SK-N-SH treated with all-trans-retinoic acid at 6 μM for 48 hours (cell line): Measurements from ENCODE around the gene NRF1.
A peak's percentile ranks its signal among the peaks of the same experiment; 100 is the strongest.

Experiments used
- ATAC-seq: fragments of 200-7000 bp; cut with Tn5 transposase; 3 replicates; pipeline ENCODE4 v1.9.1; 2020; ENCODE audit warnings: mild to moderate bottlenecking, moderate library complexity
- ARNTL ChIP-seq: fragments of 450-650 bp; formaldehyde crosslinking; IDR thresholded peaks from 2 replicates; pipeline ENCODE4 v1.5.0; 2020; ENCODE audit warnings: low read depth, mild to moderate bottlenecking, moderate library complexity, borderline replicate concordance
- CSDC2 ChIP-seq: fragments of 250-450 bp; sonication (Bioruptor Pico); IDR thresholded peaks from 2 replicates; pipeline ENCODE4 v1.5.0; 2020; ENCODE audit warnings: mild to moderate bottlenecking, moderate library complexity
- ESRRG ChIP-seq: fragments of 250-450 bp; sonication (Bioruptor Pico); IDR thresholded peaks from 2 replicates; pipeline ENCODE4 v1.6.1; 2021; ENCODE audit warnings: mild to moderate bottlenecking
- GLIS3 ChIP-seq: fragments of 250-450 bp; sonication (Bioruptor Pico); IDR thresholded peaks from 2 replicates; pipeline ENCODE4 v1.5.0; 2020; ENCODE audit warnings: mild to moderate bottlenecking, moderate library complexity
- ISL1 ChIP-seq: fragments of 250-450 bp; sonication (Bioruptor Pico); IDR thresholded peaks from 2 replicates; pipeline ENCODE4 v2.1.2; 2022; ENCODE audit warnings: mild to moderate bottlenecking, moderate library complexity
- OSR1 ChIP-seq: fragments of 250-450 bp; sonication (Bioruptor Pico); IDR thresholded peaks from 2 replicates; pipeline ENCODE4 v1.8.0; 2022; ENCODE audit warnings: moderate library complexity, mild to moderate bottlenecking, inconsistent platforms
- PPARA ChIP-seq: fragments of 250-450 bp; sonication (Bioruptor Pico); IDR thresholded peaks from 2 replicates; pipeline ENCODE4 v1.5.0; 2020; ENCODE audit warnings: mild to moderate bottlenecking, borderline replicate concordance
- RARB ChIP-seq: fragments of 250-450 bp; sonication (Bioruptor Pico); IDR thresholded peaks from 2 replicates; pipeline ENCODE4 v1.8.0; 2021; ENCODE audit warnings: mild to moderate bottlenecking, moderate library complexity
- SNAI2 ChIP-seq: fragments of 250-450 bp; sonication (Bioruptor Pico); IDR thresholded peaks from 2 replicates; pipeline ENCODE4 v1.5.0; 2020; ENCODE audit warnings: mild to moderate bottlenecking, moderate library complexity
- TCF4 ChIP-seq: fragments of 250-450 bp; sonication (Bioruptor Pico); IDR thresholded peaks from 2 replicates; pipeline ENCODE4 v1.8.0; 2021; ENCODE audit warnings: mild to moderate bottlenecking, moderate library complexity, borderline replicate concordance
- ZC3H10 ChIP-seq: fragments of 250-450 bp; sonication (Bioruptor Pico); IDR thresholded peaks from 2 replicates; pipeline ENCODE4 v1.5.1; 2021; ENCODE audit warnings: mild to moderate bottlenecking, moderate library complexity
- ZFP3 ChIP-seq: fragments of 250-450 bp; sonication (Bioruptor Pico); IDR thresholded peaks from 2 replicates; pipeline ENCODE4 v1.5.0; 2020; ENCODE audit warnings: mild to moderate bottlenecking, moderate library complexity
- ZFP30 ChIP-seq: fragments of 450-650 bp; formaldehyde crosslinking; IDR thresholded peaks from 2 replicates; pipeline ENCODE4 v1.5.0; 2022; ENCODE audit warnings: mild to moderate bottlenecking, moderate library complexity
- ZNF565 ChIP-seq: fragments of 450-650 bp; formaldehyde crosslinking; conservative IDR thresholded peaks from 2 replicates; pipeline ENCODE4 v1.5.0; 2020; ENCODE audit warnings: low read depth, mild to moderate bottlenecking, moderate library complexity
- ZNF70 ChIP-seq: fragments of 450-650 bp; formaldehyde crosslinking; IDR thresholded peaks from 2 replicates; pipeline ENCODE4 v1.5.0; 2020; ENCODE audit warnings: mild to moderate bottlenecking, moderate library complexity
- ZNF8 ChIP-seq: fragments of 450-650 bp; formaldehyde crosslinking; IDR thresholded peaks from 2 replicates; pipeline ENCODE4 v1.5.0; 2020; ENCODE audit warnings: mild to moderate bottlenecking, moderate library complexity
- TF ChIP-seq, protein P1 (sequence below): fragments of 250-450 bp; sonication (Bioruptor Pico); IDR thresholded peaks from 2 replicates; pipeline ENCODE4 v1.5.1; 2020; ENCODE audit warnings: low read depth, mild to moderate bottlenecking, moderate library complexity
- TF ChIP-seq, protein P2 (sequence below): fragments of 250-450 bp; sonication (Bioruptor Pico); IDR thresholded peaks from 2 replicates; pipeline ENCODE4 v1.8.0; 2021; ENCODE audit warnings: low read depth, mild to moderate bottlenecking, moderate library complexity, borderline replicate concordance
- TF ChIP-seq, protein P3 (sequence below): fragments of 250-450 bp; sonication (Bioruptor Pico); IDR thresholded peaks from 2 replicates; pipeline ENCODE4 v1.8.0; 2020; ENCODE audit warnings: mild to moderate bottlenecking, moderate library complexity, borderline replicate concordance
- TF ChIP-seq, protein P4 (sequence below): fragments of 250-450 bp; sonication (Bioruptor Pico); IDR thresholded peaks from 2 replicates; pipeline ENCODE4 v1.5.1; 2021; ENCODE audit warnings: mild to moderate bottlenecking, moderate library complexity

NRF1 gene

DNA sequence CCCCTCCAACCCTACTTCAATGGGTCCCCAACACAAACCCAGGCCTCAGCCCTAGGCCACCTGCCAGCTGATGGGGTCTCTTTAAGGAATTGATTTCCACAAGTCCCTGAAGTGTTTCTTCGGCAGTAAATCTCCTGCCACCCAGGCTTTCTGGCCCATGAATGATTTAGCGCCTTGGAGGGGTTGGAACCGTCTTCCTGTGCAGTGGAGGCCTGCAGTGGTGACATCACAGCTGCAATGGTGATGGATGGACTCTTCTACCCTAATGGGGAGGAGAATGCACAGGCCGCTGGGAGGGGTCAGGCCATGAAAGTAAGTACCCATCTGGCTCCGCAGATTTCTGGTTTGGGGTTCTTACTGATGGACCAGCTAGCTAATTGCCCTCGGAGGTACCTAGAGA is 177.5 kb downstream of the NRF1 start (continued):
- TF ChIP-seq, protein P1, sequence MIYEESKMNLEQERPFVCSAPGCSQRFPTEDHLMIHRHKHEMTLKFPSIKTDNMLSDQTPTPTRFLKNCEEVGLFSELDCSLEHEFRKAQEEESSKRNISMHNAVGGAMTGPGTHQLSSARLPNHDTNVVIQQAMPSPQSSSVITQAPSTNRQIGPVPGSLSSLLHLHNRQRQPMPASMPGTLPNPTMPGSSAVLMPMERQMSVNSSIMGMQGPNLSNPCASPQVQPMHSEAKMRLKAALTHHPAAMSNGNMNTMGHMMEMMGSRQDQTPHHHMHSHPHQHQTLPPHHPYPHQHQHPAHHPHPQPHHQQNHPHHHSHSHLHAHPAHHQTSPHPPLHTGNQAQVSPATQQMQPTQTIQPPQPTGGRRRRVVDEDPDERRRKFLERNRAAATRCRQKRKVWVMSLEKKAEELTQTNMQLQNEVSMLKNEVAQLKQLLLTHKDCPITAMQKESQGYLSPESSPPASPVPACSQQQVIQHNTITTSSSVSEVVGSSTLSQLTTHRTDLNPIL (CRISPR knock-in tag), result no peak
- TF ChIP-seq ZFP30 (CRISPR knock-in tag) (no peak), SNAI2 (CRISPR knock-in tag) (no peak), ZNF8 (CRISPR knock-in tag) (no peak), ZFP3 (CRISPR knock-in tag) (no peak), TCF4 (CRISPR knock-in tag) (no peak), OSR1 (no peak)

DNA sequence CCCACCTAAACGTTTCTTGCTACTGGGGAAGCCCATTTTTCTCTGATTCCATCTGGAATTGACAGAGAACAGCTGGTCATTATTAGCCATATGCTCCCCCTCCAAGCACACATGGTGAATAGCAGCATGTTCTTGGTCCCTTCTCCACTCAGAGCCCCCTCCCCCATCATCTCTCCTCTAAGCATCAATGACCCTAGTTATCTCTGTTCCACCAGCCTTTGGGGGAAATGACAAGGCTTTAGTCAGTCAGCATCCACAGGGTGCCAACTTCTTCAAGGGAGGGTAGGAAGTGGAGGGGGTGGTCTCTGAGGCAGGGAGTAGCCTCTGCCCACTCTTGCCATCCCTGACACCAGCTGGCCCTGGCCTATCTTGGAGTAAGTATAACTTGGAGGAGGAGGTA is 178.1 kb downstream of the NRF1 start:
- no peak for ATAC-seq
- TF ChIP-seq ZC3H10 (CRISPR knock-in tag), result no peak
- TF ChIP-seq ZFP30 (CRISPR knock-in tag), result no peak
- TF ChIP-seq, protein P1 (CRISPR knock-in tag), result no peak
- TF ChIP-seq CSDC2 (CRISPR knock-in tag), result no peak
- TF ChIP-seq, protein P2, sequence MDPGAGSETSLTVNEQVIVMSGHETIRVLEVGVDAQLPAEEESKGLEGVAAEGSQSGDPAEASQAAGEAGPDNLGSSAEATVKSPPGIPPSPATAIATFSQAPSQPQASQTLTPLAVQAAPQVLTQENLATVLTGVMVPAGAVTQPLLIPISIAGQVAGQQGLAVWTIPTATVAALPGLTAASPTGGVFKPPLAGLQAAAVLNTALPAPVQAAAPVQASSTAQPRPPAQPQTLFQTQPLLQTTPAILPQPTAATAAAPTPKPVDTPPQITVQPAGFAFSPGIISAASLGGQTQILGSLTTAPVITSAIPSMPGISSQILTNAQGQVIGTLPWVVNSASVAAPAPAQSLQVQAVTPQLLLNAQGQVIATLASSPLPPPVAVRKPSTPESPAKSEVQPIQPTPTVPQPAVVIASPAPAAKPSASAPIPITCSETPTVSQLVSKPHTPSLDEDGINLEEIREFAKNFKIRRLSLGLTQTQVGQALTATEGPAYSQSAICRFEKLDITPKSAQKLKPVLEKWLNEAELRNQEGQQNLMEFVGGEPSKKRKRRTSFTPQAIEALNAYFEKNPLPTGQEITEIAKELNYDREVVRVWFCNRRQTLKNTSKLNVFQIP (CRISPR knock-in tag), result no peak
- no peak for TF ChIP-seq ZNF70
- TF ChIP-seq PPARA (CRISPR knock-in tag), result no peak
- TF ChIP-seq, protein P3, sequence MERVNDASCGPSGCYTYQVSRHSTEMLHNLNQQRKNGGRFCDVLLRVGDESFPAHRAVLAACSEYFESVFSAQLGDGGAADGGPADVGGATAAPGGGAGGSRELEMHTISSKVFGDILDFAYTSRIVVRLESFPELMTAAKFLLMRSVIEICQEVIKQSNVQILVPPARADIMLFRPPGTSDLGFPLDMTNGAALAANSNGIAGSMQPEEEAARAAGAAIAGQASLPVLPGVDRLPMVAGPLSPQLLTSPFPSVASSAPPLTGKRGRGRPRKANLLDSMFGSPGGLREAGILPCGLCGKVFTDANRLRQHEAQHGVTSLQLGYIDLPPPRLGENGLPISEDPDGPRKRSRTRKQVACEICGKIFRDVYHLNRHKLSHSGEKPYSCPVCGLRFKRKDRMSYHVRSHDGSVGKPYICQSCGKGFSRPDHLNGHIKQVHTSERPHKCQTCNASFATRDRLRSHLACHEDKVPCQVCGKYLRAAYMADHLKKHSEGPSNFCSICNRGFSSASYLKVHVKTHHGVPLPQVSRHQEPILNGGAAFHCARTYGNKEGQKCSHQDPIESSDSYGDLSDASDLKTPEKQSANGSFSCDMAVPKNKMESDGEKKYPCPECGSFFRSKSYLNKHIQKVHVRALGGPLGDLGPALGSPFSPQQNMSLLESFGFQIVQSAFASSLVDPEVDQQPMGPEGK (CRISPR knock-in tag), result no peak
- TF ChIP-seq ZNF565 (CRISPR knock-in tag), result no peak

DNA sequence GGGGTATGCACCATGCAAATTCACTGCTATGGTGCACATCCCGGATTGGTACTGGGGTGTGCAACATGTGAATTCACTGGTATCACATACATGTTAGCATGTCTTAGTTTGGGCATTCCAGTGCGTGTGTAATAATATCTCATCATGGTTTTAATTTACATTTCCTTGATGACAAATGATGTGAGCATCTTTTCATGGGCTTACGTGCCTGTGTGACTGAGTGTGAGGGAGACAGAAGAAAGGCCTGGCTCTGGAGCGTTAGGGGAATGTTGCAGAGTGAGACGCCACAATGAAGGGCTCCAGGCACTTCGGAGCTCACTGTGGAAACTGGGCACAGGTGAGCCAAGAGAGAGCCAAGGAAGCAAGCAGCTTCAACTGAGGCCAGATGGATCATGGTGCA is 178.6 kb downstream of the NRF1 start:
- peak; percentile 39 for ATAC-seq
- TF ChIP-seq ZNF70 (no peak), RARB (CRISPR knock-in tag) (no peak), ZFP30 (CRISPR knock-in tag) (no peak), GLIS3 (CRISPR knock-in tag) (no peak), CSDC2 (CRISPR knock-in tag) (no peak), ZFP3 (CRISPR knock-in tag) (no peak), PPARA (CRISPR knock-in tag) (no peak), ZNF8 (CRISPR knock-in tag) (no peak), ESRRG (CRISPR knock-in tag) (no peak), ZC3H10 (CRISPR knock-in tag) (no peak), TCF4 (CRISPR knock-in tag) (no peak), ARNTL (no peak), SNAI2 (CRISPR knock-in tag) (no peak), ISL1 (CRISPR knock-in tag) (no peak), OSR1 (no peak)
- TF ChIP-seq, protein P2 (CRISPR knock-in tag), result no peak
- TF ChIP-seq, protein P1 (CRISPR knock-in tag), result no peak
- TF ChIP-seq, protein P3 (CRISPR knock-in tag), result no peak
- TF ChIP-seq, protein P4, sequence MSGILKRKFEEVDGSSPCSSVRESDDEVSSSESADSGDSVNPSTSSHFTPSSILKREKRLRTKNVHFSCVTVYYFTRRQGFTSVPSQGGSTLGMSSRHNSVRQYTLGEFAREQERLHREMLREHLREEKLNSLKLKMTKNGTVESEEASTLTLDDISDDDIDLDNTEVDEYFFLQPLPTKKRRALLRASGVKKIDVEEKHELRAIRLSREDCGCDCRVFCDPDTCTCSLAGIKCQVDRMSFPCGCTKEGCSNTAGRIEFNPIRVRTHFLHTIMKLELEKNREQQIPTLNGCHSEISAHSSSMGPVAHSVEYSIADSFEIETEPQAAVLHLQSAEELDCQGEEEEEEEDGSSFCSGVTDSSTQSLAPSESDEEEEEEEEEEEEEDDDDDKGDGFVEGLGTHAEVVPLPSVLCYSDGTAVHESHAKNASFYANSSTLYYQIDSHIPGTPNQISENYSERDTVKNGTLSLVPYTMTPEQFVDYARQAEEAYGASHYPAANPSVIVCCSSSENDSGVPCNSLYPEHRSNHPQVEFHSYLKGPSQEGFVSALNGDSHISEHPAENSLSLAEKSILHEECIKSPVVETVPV (CRISPR knock-in tag), result no peak
